ENCODE data around the gene GALNT2.

The GALNT2 gene

GRCh38 chr1:230148768-230149469 is 81.9 kb downstream of the GALNT2 start:
- ATAC-seq: no peak
- TF ChIP-seq OSR1 (CRISPR knock-in tag; IDR thresholded peaks at IDR 0.05) (no peak), CSRNP3 (CRISPR knock-in tag; IDR thresholded peaks at IDR 0.05) (no peak), ZNF70 (CRISPR knock-in tag; IDR thresholded peaks at IDR 0.05) (no peak), ZNF565 (CRISPR knock-in tag; conservative IDR thresholded peaks at IDR 0.05; ENCODE audit: low read depth) (no peak), BACH2 (CRISPR knock-in tag; IDR thresholded peaks at IDR 0.05; ENCODE audit: borderline replicate concordance) (no peak), TCF4 (CRISPR knock-in tag; IDR thresholded peaks at IDR 0.05; ENCODE audit: borderline replicate concordance) (no peak), ZFP30 (CRISPR knock-in tag; IDR thresholded peaks at IDR 0.05) (no peak)

GRCh38 chr1:230149751-230150584 is 82.9 kb downstream of the GALNT2 start:
- ATAC-seq: no peak; the same call in 2 of the 3 replicates
- TF ChIP-seq TCF4 (CRISPR knock-in tag; IDR thresholded peaks at IDR 0.05; ENCODE audit: borderline replicate concordance) (no peak), CREB5 (CRISPR knock-in tag; IDR thresholded peaks at IDR 0.05; ENCODE audit: low read depth) (no peak), ZFP3 (CRISPR knock-in tag; IDR thresholded peaks at IDR 0.05) (no peak), OSR1 (CRISPR knock-in tag; IDR thresholded peaks at IDR 0.05) (no peak), ISL1 (CRISPR knock-in tag; IDR thresholded peaks at IDR 0.05) (no peak), ZC3H10 (CRISPR knock-in tag; IDR thresholded peaks at IDR 0.05) (no peak), SNAI2 (CRISPR knock-in tag; IDR thresholded peaks at IDR 0.05) (no peak), BACH2 (CRISPR knock-in tag; IDR thresholded peaks at IDR 0.05; ENCODE audit: borderline replicate concordance) (no peak), CSDC2 (CRISPR knock-in tag; IDR thresholded peaks at IDR 0.05) (no peak), CSRNP3 (CRISPR knock-in tag; IDR thresholded peaks at IDR 0.05) (no peak), ESRRG (CRISPR knock-in tag; IDR thresholded peaks at IDR 0.05) (no peak)

- no peak for ATAC-seq
- no peak for TF ChIP-seq ZFP3 (CRISPR knock-in tag; IDR thresholded peaks at IDR 0.05)
- TF ChIP-seq ZNF565 (CRISPR knock-in tag; conservative IDR thresholded peaks at IDR 0.05; ENCODE audit: low read depth): no peak
- no peak for TF ChIP-seq ZNF8 (CRISPR knock-in tag; IDR thresholded peaks at IDR 0.05)
- no peak for TF ChIP-seq CSDC2 (CRISPR knock-in tag; IDR thresholded peaks at IDR 0.05)
- TF ChIP-seq PATZ1 (CRISPR knock-in tag; IDR thresholded peaks at IDR 0.05; ENCODE audit: borderline replicate concordance): no peak
- no peak for TF ChIP-seq CSRNP3 (CRISPR knock-in tag; IDR thresholded peaks at IDR 0.05)
- no peak for TF ChIP-seq ZFP30 (CRISPR knock-in tag; IDR thresholded peaks at IDR 0.05)
- TF ChIP-seq POU6F1 (CRISPR knock-in tag; IDR thresholded peaks at IDR 0.05; ENCODE audit: borderline replicate concordance, low read depth): no peak
Measured at GRCh38 chr1:230150615-230151014, 83.6 kb downstream of the GALNT2 start.
